HepG2 (cell line): ENCODE data around the gene CSNK1D. TPM values are rescaled to one million over a fixed set of nuclear protein-coding genes. Genes with fewer than 3 reads are reported as not detected.

Experiments used
- BRD4 ChIP-seq: sonication (generic); formaldehyde crosslinking; IDR thresholded peaks from 2 replicates; pipeline ENCODE4 v1.4.0; 2020; ENCODE audit warnings: missing genetic modification reagents
- DR1 ChIP-seq: sonication (generic); formaldehyde crosslinking; IDR thresholded peaks from 2 replicates; pipeline ENCODE4 v1.8.0; 2021; ENCODE audit warnings: mild to moderate bottlenecking, missing genetic modification reagents, inconsistent platforms
- HDAC2 ChIP-seq: sonication (generic); formaldehyde crosslinking; IDR thresholded peaks from 2 replicates; pipeline ENCODE4 v1.4.0; 2020; ENCODE audit warnings: missing genetic modification reagents
- HNRNPLL ChIP-seq: fragments of 200-400 bp; formaldehyde crosslinking; IDR thresholded peaks from 2 replicates; pipeline ENCODE4 v1.6.1; 2017; ENCODE audit warnings: mild to moderate bottlenecking, low read depth, low read length; ENCODE audit not compliant: poor library complexity, severe bottlenecking
- MYC ChIP-seq: sonication (generic); formaldehyde crosslinking; IDR thresholded peaks from 2 replicates; pipeline ENCODE4 v1.9.0; 2021; ENCODE audit warnings: missing genetic modification reagents, borderline replicate concordance
- NR3C1 ChIP-seq: sonication (generic); formaldehyde crosslinking; IDR thresholded peaks from 2 replicates; pipeline ENCODE4 v1.4.0; 2020; ENCODE audit warnings: missing genetic modification reagents
- SALL2 ChIP-seq: sonication (generic); formaldehyde crosslinking; IDR thresholded peaks from 2 replicates; pipeline ENCODE4 v1.8.1; 2023; ENCODE audit warnings: mild to moderate bottlenecking, missing genetic modification reagents, inconsistent platforms
- SRF ChIP-seq: IDR thresholded peaks from 2 replicates; pipeline ENCODE4 v1.6.1; 2011; ENCODE audit warnings: mild to moderate bottlenecking, low read depth, low read length, moderate library complexity
- TP53 ChIP-seq: sonication (generic); formaldehyde crosslinking; conservative IDR thresholded peaks from 2 replicates; pipeline ENCODE4 v1.4.0; 2020; ENCODE audit warnings: missing genetic modification reagents
- WIZ ChIP-seq: sonication (generic); formaldehyde crosslinking; IDR thresholded peaks from 2 replicates; pipeline ENCODE4 v1.5.1; 2020; ENCODE audit warnings: mild to moderate bottlenecking, missing genetic modification reagents
- ZBTB20 ChIP-seq: sonication (generic); formaldehyde crosslinking; IDR thresholded peaks from 2 replicates; pipeline ENCODE4 v1.8.1; 2023; ENCODE audit warnings: missing genetic modification reagents, low read depth, mild to moderate bottlenecking, borderline replicate concordance
- ZNF234 ChIP-seq: sonication (generic); formaldehyde crosslinking; conservative IDR thresholded peaks from 2 replicates; pipeline ENCODE4 v1.5.1; 2020; ENCODE audit warnings: mild to moderate bottlenecking, missing genetic modification reagents
- polyA plus RNA-seq, 8 experiments: library from polyadenylated mRNA; depleted of rRNA in 3 of 8; stranded (reverse) in 7 of 8; unstranded in 1 of 8; fragments of >200 nt; fragmentation: Illumina TruSeq in 4 of 8; extraction: Trizol in 4 of 8; gene quantifications; 2 replicates each; pipeline versions ENCODE4 v1.2.1 to v1.2.3, GENCODE V29; 2011 to 2016; ENCODE audit warnings: low read depth in 4 of 8, missing spikeins in 1 of 8, mixed read lengths in 1 of 8; ENCODE audit not compliant: insufficient read depth in 1 of 8
- total RNA-seq, 5 experiments: library from RNA; depleted of rRNA; stranded (reverse); fragments of >200 nt; fragmentation: Illumina TruSeq; extraction: Trizol; gene quantifications; 2 replicates each; pipeline ENCODE4 v1.2.3, GENCODE V29; 2016; ENCODE audit warnings: low read depth in 1 of 5
- TF ChIP-seq, protein P1 (sequence below): sonication (generic); formaldehyde crosslinking; IDR thresholded peaks from 2 replicates; pipeline ENCODE4 v1.5.1; 2020; ENCODE audit warnings: missing genetic modification reagents, mild to moderate bottlenecking, borderline replicate concordance
- TF ChIP-seq, protein P2 (sequence below): sonication (generic); formaldehyde crosslinking; IDR thresholded peaks from 2 replicates; pipeline ENCODE4 v1.4.0; 2020; ENCODE audit warnings: missing genetic modification reagents
- TF ChIP-seq, protein P3 (sequence below), 2 experiments: sonication (generic) in 1 of 2; formaldehyde crosslinking in 1 of 2; IDR thresholded peaks; 2 replicates each; pipeline versions ENCODE4 v1.4.0 to v1.6.1; 2018 to 2020; ENCODE audit warnings: missing genetic modification reagents in 2 of 2, borderline replicate concordance in 1 of 2, low read depth in 1 of 2, mild to moderate bottlenecking in 1 of 2, missing biosample characterization in 1 of 2
- TF ChIP-seq, protein P4 (sequence below): sonication (generic); formaldehyde crosslinking; IDR thresholded peaks from 2 replicates; pipeline ENCODE4 v1.4.0; 2020; ENCODE audit warnings: low read depth, mild to moderate bottlenecking, missing genetic modification reagents
- TF ChIP-seq, protein P5 (sequence below): sonication (generic); formaldehyde crosslinking; IDR thresholded peaks from 2 replicates; pipeline ENCODE4 v1.4.0; 2020; ENCODE audit warnings: missing genetic modification reagents

Gene CSNK1D
- total and polyA plus RNA-seq, 2 of the 13 experiments (the other 11 are each of a cell fraction or from before 2014, with no cell fraction given): 31.5 to 128 TPM

DNA sequence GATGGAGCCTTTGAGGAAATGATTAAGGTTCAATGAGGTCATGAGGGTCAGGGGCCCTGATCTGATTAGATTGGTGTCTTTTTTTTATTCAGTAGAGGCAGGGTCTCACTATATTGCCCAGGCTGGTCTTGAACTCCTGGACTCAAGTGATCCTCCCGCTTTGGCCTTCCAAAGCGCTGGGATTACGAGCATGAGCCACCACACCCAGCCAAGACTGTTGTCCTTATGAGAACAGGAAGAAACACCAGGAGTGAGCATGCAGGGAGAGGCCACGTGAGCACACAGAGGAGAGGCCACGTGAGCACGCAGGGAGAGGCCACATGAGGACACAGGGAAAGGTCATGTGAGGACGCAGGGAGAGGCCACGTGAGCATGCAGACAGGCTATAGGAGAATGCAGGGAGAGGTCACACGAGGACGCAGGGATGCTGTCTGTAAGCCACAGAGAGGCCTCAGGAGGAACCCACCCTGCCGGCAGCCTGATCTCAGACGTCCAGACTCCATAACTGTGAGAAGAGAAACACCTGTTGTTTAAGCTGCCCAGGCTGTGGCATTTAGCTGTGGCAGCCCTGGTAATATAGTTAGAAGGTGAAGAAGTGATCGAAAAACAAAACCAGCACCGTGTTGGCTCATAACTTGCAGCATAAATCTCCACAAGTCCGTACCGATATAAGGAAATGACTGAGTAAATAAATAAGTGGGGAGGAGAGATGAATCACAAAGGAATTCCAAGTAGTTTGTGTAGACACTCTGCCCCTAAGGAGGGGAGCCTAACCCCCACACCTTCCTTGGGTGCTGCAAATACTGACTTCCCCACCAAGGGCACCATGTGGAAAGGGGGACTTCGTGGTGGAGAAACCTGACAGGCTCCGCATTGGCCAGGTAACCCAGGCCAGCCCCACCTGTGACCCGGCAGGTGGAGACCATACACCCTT, 14.6 kb upstream of the CSNK1D start (continued):
- TF ChIP-seq, protein P1, sequence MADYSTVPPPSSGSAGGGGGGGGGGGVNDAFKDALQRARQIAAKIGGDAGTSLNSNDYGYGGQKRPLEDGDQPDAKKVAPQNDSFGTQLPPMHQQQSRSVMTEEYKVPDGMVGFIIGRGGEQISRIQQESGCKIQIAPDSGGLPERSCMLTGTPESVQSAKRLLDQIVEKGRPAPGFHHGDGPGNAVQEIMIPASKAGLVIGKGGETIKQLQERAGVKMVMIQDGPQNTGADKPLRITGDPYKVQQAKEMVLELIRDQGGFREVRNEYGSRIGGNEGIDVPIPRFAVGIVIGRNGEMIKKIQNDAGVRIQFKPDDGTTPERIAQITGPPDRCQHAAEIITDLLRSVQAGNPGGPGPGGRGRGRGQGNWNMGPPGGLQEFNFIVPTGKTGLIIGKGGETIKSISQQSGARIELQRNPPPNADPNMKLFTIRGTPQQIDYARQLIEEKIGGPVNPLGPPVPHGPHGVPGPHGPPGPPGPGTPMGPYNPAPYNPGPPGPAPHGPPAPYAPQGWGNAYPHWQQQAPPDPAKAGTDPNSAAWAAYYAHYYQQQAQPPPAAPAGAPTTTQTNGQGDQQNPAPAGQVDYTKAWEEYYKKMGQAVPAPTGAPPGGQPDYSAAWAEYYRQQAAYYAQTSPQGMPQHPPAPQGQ: peak; percentile 82; the same call in 1 of the 2 replicates
- TF ChIP-seq SRF (no peak), TP53 (CRISPR knock-in tag) (no peak), WIZ (CRISPR knock-in tag) (no peak; the same call in 1 of the 2 replicates), NR3C1 (CRISPR knock-in tag) (no peak), HNRNPLL (no peak), ZBTB20 (CRISPR knock-in tag) (peak; percentile 89; the same call in 1 of the 2 replicates), BRD4 (CRISPR knock-in tag) (no peak), HDAC2 (CRISPR knock-in tag) (peak; percentile 96), ZNF234 (no peak), SALL2 (CRISPR knock-in tag) (peak; percentile 81), DR1 (CRISPR knock-in tag) (0 out of 2 replicates have a peak, but pooled peaks have one; percentile 32), MYC (peak; percentile 96)
- TF ChIP-seq, protein P2, sequence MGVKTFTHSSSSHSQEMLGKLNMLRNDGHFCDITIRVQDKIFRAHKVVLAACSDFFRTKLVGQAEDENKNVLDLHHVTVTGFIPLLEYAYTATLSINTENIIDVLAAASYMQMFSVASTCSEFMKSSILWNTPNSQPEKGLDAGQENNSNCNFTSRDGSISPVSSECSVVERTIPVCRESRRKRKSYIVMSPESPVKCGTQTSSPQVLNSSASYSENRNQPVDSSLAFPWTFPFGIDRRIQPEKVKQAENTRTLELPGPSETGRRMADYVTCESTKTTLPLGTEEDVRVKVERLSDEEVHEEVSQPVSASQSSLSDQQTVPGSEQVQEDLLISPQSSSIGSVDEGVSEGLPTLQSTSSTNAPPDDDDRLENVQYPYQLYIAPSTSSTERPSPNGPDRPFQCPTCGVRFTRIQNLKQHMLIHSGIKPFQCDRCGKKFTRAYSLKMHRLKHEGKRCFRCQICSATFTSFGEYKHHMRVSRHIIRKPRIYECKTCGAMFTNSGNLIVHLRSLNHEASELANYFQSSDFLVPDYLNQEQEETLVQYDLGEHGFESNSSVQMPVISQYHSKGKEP (CRISPR knock-in tag): peak; percentile 21; the same call in 1 of the 2 replicates
- TF ChIP-seq, protein P3, sequence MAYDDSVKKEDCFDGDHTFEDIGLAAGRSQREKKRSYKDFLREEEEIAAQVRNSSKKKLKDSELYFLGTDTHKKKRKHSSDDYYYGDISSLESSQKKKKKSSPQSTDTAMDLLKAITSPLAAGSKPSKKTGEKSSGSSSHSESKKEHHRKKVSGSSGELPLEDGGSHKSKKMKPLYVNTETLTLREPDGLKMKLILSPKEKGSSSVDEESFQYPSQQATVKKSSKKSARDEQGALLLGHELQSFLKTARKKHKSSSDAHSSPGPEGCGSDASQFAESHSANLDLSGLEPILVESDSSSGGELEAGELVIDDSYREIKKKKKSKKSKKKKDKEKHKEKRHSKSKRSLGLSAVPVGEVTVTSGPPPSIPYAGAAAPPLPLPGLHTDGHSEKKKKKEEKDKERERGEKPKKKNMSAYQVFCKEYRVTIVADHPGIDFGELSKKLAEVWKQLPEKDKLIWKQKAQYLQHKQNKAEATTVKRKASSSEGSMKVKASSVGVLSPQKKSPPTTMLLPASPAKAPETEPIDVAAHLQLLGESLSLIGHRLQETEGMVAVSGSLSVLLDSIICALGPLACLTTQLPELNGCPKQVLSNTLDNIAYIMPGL (CRISPR knock-in tag; IDR thresholded peaks at IDR 0.05; ENCODE audit: borderline replicate concordance in 1 of 2, low read depth in 1 of 2): peak; percentile 71 to 87
- TF ChIP-seq, protein P4, sequence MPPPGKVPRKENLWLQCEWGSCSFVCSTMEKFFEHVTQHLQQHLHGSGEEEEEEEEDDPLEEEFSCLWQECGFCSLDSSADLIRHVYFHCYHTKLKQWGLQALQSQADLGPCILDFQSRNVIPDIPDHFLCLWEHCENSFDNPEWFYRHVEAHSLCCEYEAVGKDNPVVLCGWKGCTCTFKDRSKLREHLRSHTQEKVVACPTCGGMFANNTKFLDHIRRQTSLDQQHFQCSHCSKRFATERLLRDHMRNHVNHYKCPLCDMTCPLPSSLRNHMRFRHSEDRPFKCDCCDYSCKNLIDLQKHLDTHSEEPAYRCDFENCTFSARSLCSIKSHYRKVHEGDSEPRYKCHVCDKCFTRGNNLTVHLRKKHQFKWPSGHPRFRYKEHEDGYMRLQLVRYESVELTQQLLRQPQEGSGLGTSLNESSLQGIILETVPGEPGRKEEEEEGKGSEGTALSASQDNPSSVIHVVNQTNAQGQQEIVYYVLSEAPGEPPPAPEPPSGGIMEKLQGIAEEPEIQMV (CRISPR knock-in tag): peak; percentile 89; the same call in 1 of the 2 replicates
- TF ChIP-seq, protein P5, sequence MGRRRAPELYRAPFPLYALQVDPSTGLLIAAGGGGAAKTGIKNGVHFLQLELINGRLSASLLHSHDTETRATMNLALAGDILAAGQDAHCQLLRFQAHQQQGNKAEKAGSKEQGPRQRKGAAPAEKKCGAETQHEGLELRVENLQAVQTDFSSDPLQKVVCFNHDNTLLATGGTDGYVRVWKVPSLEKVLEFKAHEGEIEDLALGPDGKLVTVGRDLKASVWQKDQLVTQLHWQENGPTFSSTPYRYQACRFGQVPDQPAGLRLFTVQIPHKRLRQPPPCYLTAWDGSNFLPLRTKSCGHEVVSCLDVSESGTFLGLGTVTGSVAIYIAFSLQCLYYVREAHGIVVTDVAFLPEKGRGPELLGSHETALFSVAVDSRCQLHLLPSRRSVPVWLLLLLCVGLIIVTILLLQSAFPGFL (CRISPR knock-in tag): no peak
